ENCODE data around the gene FAM83G.
"Not testable (repeated sequence)": the region's sequence is repeated elsewhere in the genome, so short reads cannot be mapped to it uniquely, and the experiment has no call there.

Gene FAM83G

DNA sequence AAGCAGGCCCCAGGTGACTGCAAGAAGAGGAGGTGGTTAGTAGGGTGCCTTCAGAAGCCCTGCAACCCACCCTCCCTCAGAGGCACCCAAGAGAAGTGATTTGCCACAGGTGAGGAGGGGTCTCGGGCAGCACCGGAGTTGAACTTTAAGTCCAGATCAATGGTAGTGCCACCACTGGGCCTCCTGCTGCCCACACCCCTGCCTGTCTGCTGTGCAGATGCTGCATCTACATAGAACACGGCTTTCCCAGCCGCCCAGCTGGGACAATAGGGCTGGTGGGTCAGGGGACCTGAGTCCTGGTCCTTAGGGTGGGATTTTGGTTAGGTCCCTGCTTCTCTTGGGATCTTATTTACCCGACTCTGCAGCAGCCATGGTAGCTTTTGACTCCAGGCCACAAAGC, 17.6 kb upstream of the FAM83G start:
- DNase-seq: no peak

DNA sequence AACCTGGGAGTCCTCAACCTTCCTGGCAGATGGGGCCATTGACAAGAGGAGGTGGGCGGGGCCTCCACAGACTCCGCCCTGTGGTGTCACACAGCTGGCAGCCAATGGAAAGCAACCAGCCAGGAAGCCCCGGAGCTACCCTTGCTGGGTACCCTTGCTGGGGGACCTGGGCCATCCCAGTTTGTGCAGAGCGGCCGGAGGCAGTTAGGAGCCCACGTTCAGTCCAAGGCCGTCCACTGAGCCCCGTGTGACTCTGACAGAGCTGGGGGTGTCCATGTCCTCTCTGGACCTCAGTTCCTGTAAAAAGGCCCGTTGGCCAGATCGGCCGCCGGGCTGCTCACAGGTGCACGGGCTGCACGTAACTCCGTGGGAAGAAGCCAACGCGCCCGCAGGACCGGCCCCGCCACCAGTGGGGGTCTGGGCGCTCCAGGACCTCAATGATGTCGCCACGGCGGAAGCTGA, 17.1 kb upstream of the FAM83G start:
- DNase-seq: no peak

DNA sequence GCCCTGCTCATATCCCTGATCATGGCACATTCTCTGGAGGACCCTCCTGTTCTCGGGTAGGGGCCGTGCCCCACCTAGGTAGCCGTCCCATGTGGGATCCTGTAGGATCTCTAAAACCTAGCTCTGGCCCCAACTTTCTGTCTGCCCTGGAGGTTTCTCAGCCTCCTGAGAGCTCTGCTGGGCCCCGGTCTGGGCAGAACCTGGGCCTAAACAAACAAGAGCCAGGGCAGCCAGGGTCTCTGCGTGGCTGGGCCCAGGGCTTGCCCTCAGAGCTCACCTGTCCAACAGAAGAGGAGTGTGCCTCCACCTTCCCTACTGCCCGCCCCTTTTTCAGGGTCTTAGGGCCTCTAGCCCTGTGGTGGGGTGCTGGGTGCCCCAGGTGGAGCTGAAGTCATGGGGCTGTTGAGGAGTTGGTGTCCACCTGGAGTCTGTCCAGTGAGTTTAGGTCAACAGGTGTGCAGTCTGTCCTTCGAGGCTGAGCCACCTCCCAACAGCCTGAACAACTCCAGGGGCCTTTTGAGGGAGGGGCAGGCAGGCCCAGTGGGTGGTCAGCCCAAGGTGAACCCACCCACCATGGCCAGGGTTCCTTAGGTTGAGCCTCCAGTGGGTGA, 16.6 kb upstream of the FAM83G start:
- not testable (repeated sequence) for DNase-seq

DNA sequence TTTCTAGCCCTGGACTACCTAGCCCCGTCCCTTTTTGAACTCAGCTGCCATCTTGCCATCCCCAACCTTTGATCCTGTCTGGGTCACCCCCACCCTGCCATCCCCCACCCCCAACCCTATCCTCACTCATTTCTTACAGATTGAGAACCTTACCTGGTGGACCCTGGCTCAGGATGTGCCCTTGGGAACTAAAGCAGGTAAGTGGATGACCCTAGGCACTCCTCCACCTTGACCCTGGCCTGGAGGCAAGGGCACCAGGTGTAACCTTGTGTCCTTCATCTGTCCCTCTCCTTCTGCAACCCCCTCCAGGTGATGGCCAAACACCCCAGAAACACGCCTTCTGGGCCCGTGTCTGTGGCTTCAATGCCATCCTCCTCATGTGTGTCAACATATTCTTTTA, 15.5 kb upstream of the FAM83G start:
- DNase-seq: no peak

DNA sequence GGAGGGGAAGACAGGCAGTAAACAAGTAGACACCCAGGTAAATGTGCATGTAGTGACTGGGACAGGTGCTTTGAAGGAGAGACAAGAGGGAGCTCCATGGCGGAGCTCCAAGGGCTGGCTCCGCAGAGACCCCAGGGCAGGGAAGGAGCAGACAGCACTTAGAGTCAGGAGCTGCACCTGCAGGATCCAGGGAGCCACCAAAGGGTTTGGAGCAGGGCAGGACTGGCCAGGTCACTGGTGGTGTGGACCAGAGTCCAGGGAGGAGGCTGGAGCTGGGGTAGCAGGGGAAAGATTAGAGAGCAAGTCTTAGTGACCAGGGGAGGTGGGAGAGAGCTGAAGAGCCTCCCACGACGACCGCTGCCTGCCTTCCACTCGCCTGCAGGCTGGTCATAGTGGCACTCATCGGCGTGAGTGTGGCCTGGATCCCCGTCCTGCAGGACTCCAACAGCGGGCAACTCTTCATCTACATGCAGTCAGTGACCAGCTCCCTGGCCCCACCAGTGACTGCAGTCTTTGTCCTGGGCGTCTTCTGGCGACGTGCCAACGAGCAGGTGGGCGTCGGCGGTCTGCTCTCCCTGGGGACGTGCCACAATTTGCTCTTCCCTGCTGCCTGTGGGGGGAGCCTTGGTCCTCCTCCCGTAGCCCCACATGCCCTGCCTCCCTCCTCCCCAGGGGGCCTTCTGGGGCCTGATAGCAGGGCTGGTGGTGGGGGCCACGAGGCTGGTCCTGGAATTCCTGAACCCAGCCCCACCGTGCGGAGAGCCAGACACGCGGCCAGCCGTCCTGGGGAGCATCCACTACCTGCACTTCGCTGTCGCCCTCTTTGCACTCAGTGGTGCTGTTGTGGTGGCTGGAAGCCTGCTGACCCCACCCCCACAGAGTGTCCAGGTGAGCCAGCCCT, 14.7 kb upstream of the FAM83G start:
- no peak for DNase-seq

DNA sequence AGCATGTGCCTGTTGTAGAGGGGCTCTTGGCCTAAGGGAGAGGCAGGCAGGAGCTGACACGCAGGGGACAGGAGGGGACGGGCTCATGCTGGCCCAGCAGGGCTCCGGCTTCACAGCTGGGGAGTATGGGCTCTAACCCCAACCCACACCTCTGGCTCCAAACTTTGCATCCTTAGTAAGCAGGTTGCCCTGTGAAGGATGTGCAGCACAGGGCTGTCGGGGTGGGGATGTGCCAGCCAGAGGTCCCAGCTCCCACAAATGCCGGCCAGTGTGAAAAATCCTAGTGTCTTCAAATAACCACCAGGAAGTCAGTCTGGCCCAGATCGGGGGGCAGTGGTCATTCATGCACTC, 14.0 kb upstream of the FAM83G start:
- no peak for DNase-seq

DNA sequence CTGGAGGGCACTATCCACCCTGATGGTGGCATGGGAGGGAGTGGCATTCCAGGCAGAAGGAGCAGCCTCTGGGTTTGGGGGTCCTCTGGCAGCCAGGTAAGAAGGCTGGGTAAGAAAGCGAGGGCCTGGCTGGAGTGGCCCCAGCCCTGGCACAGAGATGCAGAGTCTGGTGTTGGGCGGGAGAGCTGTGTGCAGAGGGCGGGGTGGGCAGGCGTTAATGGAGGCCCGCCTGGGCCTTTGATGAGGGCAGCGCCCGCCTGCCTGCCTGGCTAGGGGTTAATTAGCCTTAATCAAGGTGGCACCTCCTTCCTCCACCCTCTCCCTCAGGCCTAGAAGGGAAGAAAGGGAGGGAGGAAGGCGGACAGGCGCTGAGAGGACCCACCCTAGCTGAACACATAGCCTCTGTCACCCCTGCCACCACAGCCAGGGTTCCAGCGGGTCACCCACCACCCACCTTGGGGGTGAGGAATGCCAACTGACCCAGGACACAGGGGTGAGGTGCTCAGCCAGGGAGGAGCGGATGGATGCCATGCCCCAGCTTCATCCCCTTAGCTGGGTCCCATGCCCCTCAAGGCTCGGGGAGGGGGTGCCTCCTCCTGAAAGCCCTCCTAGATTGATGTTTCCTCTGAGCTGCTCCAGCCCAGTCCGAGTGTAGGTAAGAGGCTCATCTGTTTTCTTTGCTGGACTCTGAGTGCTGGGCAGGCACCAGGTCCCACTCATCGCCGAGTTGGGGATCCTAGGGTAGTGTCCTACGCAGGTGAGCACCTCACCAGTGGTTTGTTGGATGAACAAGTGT, 13.4 kb upstream of the FAM83G start:
- DNase-seq: no peak

DNA sequence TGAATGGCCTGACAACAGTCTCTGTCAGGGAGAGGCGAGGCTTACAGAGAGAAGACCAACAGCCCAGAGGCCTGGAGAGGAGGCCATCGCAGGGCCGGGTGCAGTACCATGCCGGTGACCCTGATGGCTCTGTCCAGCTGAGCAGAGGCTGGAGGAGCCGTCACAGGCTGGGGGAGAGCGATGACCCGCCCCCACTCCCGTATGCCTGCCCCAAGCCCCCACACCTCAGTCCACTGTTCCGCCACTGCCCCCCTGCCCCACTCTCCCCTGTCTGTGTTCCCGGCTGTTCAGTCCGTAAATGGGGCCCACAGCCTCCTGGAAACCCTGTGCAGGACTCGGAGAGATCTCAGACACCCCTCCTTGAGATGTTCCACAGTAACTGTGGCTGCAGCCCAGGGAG, 12.8 kb upstream of the FAM83G start:
- no peak for DNase-seq

DNA sequence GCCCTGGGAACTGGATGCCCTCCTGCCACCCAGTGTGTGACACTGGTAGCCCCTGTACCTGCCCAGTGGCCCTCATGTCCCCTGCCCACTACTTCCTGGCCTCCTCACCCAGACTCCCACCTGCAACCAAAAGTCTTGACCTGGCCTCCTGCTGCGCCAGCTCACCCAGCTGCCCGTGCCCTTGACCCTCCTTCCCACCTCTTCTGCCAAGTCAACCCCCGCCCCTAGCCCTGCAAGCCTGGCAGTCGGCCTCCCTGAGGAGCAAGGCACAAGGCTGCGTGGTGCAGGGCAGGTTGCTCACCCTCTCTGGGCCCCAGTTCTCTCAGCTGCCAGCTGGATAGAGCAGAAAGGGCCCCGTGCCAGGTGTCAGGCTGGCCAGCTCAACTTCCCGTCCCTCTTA, 12.3 kb upstream of the FAM83G start:
- no peak for DNase-seq

DNA sequence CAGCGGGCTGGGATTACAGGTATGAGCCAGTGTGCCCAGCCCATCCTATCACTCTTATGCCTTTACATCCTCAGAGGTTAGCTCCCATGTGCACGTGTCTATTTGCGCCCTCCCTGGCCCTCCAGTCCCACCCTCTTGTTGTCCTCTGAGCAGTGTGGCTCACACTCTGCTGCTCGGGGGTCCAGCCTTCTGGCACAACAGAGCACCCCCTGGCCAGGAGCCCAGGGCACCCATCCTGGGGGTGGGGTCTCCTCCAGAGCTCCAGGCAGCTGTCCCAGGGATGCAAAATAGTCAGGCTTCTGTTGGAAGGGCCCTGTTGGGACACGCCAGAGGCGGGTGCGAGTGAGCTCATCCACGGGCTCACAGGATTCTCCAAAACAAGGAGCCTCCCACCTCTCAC, 11.7 kb upstream of the FAM83G start:
- no peak for DNase-seq

DNA sequence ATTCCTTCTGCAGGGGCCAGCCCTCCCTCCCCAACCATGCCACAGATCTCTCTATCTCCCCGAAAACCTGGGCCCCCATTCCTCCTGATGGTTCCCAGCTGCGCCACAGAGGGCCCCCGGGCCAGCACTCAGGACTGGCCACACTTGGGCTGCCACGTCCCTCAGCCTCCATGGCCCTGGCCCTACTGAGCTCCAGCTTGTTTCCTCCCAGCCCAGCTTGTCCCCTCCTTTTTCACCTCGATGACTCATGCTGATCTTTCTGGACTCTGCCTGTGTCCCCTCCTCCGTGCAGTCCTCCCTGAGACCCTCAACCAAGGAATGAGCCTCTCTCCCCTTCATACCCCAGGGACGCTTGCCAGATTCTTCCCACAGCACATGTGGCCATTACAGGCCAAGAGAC, 10.9 kb upstream of the FAM83G start:
- DNase-seq: no peak

DNA sequence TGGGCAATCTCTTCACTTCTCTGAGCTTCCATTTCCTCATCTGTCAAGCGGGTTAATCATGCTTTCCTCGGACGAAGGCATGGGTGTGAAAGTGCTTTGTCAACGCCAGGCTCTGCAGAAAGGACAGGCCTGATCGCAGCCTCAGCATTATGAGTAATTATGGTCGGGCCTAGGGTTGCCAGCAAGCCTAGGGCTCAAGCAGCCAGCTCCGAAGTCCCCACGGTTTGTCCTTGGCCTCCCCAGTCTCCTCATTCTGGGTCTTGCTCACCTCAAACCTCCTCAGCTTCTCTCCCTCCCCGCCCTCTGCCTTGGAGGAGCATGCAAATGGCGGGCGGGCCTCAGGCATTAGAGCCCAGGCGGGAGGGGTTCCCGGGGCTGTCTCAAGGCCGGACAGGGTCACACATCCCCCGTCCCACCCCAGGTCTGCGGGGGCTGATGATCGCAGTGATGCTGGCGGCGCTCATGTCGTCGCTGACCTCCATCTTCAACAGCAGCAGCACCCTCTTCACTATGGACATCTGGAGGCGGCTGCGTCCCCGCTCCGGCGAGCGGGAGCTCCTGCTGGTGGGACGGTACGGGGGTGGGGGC, 10.2 kb upstream of the FAM83G start:
- no peak for DNase-seq

DNA sequence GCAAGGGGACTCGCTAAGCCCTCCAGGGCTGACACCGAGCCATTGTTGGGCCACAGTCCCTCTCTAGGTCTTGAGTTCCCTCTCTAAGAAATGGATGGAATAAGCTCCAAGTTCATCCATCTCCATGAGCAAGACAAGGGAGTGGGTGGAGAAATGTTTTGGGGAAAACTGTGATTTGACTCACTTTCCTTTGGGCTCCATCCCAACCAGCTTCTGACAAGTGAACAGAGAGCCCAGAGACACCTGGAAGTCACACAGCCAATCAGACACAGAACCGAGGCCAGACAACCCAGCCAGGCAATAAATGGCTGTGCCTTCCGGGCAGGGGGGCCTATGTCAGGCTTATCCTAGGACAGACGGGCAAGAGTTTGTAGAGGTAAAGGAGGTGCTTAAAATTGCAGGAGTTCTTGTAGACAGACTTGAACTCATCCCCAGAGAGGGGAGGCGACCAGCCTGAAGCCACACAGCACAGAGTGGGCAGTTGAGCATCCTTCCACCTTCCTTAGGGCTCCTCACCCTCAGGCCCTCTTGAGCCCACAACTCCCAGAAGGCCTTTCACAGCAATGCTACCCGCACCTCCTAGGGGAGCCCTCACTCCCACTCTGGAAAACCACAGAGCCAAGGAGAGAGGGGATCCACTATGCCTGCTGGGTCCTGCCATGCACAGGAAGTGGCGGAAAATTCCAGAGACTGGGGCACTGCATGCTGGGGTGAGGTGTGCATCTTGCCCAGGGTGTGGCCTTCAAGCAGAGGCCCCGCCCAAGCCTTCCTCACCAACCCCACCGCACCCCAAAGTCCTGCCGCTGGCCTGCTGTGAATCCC, 9.5 kb upstream of the FAM83G start:
- DNase-seq: no peak

DNA sequence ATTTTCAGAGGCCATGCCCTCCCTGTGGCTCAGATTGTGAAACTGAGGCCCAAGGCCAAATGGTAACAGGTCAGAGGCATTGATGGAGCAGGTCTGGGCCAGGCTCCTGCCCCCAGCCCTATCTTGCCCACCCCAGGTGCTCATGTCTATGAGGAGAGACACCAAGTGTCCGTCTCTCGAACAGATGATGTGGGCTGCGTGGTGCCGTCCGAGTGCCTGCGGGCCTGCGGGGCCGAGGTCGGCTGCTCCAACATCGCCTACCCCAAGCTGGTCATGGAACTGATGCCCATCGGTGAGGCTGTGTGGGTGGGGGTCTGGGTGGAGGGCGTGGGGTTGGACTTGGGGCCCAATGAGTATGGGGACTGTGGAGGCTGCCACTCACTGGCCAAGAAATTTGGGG, 8.7 kb upstream of the FAM83G start:
- DNase-seq: no peak

DNA sequence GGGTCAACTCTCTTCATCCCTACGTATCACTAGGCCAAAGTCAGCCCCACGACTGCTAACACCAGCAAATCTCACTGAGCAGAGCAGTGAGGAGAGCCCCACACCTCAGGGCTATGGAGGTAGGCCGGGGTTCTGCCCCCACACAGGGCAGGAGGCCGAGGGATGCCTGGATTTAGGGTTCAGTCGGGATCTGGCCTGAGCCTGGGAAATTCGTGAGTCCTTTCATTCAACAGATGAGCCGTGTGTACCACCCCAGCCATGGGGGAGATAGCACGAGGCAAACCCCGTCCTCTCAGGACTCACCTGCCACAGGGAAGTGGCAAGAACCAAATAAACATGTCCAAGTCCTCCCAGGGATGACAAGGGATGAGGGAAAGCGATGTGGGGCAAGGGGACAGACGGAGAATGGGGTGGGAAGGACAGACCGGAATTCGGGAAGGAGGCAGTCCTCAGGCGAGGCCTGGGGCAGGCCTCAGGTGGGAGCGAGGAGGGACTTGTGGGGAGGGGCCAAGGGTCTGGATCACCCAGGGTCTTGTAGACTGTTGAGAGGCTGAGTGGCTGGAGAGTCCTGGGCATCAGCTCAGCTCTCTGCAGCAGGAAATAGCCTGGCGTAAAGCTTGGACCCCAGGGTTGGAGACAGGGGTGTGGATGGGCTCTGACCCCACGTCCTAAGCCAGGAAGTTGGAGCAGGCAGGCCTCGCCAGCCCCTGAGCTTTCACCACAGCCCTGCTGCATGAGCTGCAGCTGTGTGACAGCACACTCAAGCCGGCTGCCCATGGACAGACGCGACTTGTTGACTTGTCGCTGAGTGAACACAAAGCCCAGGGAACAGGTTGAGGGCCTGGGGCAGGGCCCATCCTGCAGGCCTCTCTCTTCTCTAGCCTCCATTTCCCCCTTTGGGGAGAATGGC, 7.9 kb upstream of the FAM83G start:
- DNase-seq: no peak

DNA sequence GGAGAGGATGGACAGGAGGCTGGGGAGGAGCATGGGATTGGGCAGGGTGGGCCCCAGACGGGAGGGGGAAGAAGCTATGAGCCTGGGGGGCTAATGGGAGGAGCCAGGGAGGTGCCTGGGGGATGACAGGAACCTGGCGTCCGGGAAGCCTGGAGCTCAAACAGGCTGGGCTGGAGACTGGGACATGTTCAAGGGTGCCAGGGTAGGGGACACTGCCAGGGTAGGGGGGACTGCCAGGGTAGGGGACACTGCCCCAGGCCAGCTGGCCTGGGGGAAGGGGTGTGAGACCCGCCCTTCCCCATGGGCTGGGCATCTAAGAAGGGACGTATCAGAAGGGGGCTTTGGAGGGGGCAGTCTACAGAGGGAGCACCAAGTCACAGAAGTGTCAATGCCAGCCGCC, 7.0 kb upstream of the FAM83G start:
- no peak for DNase-seq

DNA sequence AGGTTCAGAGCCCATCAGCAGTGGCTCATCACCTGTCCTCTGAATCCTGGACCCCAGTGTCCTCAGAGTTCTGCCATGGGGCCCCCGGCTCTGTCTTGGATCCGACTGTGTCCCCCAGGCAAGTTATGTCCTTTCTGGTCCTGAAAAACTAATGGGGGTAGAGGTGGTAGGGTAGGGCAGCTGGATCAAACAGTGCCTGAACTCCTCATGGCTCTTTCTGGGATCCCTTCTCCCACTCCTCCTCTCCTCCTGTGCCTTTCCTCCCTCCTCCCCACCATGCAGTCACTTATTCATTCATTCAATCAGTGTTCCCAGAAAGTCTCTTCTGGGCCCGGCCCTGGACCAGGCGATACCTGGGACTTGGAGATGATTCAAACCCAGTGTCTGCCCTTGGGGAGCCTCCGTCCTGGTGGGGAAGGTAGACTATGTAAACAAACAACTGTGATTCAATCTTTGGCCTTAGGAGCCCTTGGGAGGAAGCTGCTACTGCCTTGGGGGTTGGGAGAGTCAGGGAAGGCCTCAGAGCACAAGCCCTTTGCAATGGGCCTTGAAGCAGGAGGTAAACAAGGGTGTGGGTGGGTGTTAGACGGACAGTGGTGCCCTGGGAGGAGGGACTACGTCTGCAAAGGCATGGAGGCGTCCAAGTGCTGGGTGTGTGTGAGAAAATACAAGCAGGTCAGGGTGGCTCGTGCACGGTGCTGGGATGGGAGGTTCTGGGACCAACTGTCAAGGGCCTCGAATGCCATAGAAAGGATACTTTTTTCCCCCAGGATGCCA, 6.4 kb upstream of the FAM83G start:
- DNase-seq: no peak

DNA sequence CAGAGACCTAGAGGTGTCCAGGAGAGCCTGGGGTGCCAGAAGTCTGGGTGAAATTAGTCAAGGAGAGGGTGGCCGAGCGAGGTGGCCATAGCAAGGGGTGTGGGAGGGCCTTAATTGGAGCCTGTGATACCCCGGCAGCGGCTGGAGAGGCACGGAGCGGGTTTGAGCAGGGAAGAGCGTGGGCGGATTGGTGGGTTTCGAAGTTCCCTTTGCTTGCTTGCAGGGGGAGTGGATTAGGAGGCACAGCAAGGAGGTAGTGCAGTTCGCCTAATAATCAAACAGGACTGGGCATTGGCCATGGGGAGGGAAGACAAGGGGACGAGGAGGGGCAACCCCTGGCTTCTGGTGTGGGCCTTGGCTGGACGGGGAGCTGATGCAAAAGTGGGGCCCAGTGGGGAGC, 5.4 kb upstream of the FAM83G start:
- no peak for DNase-seq

DNA sequence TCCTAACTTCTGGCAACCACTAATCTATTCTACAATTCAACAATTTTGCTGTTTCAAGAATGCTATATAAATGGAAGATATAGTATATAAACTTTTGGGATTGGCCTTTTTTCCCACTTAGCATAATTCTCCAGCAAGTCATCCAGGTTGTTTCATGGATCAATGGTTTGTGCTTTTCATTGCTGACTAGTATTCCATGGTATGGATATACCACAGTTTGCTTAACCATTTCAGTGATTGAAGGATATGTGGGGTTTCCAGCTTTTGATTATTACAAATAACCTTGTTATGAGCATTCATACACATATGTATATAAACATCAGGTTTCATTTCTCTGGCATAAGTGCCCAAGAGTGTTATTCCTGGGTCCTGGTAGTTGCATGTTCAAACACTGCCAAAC, 2.1 kb upstream of the FAM83G start:
- DNase-seq: no peak

DNA sequence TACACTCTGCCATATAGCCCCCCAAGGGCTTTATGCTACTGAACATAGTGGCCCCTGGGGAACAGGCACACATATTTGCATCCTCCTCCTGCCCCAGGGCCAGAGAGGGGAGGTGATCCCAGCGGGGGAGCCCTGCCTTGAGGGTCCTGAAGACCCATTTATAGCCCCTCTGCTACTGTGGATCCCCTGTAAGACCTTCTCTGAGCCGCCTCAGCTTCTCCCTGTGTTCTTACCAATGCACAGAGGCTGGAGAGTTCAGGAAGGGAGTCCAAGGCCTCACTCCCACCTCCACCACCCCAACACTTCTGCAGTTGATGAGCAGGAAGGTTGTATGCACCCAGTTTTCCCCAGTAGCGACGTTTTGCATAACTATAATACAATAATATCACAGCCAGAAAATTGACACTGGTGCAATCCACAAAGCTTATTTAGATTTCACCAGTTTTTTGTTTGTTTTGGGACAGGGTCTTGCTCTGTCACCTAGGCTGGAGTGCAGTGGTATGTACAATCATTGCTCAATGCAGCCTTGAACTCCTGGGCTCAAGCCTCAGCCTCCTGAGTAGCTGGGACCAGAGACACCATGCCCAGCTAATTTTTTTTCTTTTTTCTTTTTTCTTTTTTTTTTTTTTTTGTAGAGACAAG, 1.3 kb upstream of the FAM83G start:
- no peak for DNase-seq

Data from T1000 (cell line).